ENCODE data around the gene DIPK1B.
A peak's percentile ranks its signal among the peaks of the same experiment; 100 is the strongest.
"Not testable (repeated sequence)": the region's sequence is repeated elsewhere in the genome, so short reads cannot be mapped to it uniquely, and the experiment has no call there.

The DIPK1B gene

DNA sequence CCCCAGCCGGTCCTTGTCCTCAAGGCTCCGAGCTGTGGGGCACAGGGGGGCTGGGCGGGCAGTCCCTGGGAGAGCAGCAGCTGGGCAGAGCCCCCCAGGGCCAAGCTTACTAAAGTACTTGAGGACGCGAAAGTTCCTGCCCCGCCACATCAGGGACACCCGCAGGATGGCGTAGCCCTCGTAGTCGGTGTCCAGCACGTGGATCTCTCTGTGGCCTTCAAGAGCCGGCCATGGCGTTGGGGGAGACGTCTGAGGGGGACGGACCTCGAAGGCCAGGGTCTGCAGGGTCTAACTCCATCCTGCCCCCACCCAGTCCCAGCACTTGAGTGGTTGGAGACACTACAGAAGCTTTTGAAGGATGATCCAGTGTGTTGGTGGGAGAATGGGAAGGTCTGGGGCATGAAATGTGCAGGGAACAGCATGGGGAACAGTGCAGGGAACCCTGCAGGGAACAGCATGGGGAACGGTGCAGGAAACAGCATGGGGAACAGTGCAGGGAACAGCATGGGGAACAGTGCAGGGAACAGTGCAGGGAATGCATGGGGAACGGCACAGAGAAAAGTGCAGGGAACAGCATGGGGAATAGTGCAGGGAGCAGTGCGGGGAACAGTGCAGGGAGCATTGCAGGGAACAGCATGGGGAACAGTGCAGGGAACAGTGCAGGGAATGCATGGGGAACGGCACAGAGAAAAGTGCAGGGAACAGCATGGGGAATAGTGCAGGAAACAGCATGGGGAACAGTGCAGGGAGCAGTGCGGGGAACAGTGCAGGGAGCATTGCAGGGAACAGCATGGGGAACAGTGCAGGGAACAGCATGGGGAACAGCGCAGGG, 43.1 kb downstream of the DIPK1B start:
- not testable (repeated sequence) for DNase-seq

DNA sequence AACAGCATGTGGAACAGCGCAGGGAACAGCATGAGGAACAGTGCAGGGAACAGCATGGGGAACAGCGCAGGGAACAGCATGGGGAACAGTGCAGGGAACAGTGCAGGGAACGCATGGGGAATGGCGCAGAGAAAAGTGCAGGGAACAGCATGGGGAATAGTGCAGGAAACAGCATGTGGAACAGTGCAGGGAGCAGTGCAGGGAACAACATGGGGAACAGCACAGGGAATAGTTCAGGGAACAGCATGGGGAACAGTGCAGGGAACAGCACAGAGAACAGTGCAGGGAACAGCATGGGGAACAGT, 43.7 kb downstream of the DIPK1B start:
- DNase-seq = no peak

DNA sequence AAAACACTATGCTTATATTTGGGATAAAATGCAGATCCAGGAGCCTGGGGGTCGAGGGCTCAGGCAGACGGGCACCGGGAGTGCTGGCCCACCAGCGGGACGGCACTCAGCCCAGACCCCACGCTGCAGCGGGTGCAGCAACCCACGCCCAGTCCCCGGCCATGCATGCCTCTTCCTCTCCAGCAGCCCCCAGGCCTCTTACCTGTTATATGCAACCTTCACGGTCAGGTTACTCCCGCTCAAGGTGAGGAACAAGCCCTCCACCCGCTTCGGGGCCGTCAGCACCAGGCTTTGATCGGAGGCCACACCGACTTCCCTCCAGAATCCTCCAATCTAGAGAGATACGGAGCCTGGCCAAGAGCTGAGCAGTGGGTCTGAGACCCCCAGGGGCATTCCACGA, 44.5 kb downstream of the DIPK1B start:
- DNase-seq = no peak

DNA sequence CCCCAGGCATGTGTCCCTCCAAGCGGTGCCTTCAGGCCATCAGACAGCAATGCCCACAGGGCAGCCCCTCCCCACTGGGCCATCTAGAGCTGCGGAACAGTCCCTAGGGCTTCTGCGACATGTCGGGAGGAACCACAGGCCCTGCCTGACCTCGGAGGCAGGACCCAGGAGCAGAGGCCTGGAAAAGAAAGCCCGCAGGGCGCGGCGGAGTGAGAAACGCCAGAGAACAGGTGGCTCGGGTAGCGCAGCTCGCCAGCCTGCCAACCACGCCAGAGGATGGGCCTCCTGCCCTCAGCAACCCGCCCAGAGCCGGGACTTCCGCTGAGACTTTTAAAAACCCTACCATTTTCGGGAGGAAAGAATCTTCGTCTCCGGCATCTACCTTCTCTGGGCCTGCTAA, 45.0 kb downstream of the DIPK1B start:
- peak in 1 of 2 experiments; percentile 4 for DNase-seq

DNA sequence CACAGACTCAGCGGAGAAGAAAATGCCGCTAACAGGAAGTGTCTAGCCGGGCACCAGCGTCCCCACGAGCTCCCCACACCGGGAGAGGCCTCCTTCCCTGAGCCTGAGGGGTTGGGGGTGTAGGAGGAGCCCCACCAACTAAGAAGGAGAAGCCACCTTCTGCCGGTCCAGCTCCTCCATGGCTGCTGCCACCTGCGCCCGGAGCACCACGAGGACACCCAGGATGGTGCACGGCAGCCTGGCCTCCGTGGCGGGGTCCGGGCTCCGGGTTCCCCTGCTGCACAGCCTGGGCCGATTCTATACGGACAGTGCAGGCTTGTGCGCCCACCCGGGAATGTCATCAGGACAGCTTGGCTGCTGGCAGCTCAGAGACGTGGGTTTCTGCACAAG, 45.4 kb downstream of the DIPK1B start:
- no peak for DNase-seq

DNA sequence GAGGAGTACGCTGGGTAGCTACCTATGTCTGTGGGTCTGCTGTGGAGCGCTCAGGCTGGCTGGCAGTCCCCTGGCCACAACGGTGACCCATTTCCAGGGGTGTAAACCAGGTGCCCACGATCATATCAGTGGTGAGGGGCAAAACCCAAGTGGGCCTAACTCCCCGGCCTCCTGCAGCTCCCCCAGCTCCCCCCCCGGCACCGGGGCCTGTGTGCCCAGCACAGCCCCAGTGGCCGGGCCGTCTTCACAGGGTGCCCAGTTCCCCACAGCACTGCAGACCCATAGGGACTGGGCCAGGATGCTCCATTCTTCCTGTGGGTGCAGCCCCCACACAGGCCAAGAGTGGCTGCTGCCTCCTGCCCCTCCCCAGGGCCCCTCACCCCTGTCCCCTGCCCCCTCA, 46.6 kb downstream of the DIPK1B start:
- DNase-seq = no peak

DNA sequence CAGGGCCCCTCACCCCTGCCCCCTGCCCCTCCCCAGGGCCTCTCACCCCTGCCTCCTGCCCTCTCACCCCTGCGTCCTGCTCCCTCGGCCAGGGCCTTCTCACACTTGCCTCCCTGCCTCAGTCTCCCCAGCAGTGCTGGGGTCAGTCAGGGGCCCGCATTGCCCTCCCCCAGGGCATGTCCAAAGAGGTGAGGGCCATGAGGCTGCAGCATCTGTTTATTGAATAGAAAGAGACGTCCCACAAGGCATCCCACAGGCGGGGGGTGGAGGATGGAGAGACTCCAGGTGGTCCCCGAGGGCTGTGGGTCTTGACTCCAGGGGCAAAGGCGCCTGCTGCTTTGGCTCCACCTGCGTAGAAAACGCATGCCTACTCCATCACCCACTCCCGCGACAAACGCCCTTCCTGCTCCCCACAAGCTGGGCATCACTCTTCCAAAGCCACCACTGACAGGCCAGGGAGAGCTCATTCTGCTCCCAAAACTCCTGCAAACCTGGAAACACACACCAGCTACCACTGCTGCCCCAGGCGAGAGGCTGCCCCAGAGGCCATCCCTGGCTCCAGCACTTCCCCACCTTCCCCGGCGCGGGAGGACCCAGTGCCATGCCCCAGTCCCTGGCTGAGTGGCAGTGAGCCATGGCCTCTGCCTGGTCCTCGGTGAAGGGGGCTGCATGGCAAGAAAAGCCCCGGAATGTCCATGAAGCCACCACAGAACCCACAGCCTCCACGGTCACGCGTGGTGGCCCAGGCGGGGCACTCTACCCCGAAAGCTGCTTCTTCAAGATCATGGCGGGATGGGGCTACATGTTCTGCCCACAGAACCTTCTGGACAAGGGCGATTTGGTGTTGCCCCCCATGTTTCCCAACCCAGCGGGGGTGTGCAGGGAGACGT, 47.3 kb downstream of the DIPK1B start:
- DNase-seq = no peak

DNA sequence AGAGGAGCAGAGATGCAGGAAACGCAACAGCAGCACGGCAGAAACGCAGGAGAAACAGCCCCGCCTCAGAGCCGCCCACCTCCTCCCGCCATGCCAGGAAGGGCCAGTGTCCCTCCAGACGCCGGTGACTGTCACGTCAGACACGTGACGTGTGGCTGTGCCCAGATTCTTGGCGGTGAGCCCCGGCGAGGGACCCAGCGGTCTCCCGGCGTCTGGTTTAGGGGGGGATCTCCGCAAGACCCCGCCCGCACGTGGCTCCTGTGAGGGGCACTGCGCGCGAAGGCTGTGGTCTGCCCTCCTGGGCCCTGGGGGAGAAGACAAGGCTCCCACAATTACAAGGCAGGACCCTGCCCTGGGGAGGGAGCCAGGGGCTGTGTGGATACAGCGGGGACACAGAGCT, 48.1 kb downstream of the DIPK1B start:
- no peak for DNase-seq

DNA sequence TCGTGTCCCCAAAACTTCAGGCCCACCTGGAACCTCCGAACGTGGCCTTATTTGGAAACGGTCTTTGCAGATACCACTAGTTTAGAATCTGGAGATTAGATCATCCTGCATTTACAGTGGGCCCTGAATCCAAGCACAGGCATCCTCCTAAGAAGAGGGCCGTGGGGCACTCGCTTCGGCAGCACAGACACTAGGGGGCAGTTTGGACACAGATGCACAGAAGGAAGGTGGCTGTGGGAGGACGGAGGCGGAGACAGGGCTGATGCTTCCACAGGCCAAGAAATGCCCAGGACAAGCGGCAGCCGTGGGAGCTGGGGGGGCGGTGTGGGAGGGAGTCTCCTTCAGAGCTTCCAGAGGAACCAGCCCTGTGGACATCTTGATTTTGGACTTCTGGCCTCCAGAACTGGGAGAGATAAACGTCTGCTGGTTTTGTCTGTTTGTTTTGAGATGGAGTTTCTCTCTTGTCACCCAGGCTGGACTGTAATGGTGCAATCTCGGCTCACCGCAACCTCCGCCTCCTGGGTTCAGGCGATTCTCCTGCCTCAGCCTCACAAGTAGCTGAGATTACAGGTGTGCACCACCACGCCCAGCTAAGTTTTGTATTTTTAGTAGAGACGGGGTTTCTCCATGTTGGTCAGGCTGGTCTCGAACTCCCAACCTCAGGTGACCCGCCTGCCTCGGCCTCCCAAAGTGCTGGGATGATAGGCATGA, 48.6 kb downstream of the DIPK1B start:
- DNase-seq = peak in 1 of 2 experiments; percentile 25

DNA sequence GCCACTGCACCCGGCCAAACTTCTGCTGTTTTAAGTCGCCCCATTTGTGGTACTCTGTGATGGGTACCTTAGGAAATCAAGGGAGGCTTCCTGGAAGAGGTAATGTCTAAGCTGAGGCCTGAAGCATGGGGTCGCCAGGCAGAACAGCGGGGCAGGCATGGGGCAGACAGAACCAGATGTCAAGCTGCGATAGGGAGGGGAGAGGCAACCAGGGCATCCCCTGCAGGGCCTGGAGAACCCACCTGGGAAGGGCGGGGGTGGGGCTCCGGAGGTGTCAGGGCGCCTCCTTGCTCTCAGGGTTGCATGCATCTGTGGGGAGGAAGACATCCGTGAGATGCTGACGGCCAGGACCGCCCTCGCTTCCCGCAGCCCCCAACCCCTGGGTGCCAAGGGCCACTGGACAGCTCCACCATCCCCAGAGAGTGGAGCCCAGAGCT, 49.2 kb downstream of the DIPK1B start:
- no peak for DNase-seq

DNA sequence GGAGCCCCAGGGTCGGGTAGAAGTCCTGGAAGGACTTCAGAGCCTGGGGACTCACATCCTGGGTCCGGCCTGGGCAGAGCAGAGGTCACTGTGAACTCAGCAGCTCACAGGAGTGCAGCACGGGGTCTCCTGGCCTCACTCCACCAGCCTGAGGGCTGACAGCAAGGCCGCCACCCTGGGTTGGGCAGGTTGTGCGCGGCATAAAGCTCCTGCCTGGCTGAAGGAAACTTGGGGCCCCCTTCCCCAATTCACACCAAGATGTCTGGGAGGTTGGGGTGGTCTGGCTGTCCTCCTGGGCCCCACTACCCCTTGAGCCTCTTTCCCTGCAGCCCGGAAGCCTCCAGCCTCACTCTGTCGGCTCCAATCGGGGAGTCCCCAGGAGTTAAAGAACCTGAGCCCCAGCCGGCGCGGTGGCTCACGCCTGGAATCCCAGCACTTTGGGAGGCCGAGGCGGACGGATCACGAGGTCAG, 49.9 kb downstream of the DIPK1B start:
- DNase-seq = no peak

DNA sequence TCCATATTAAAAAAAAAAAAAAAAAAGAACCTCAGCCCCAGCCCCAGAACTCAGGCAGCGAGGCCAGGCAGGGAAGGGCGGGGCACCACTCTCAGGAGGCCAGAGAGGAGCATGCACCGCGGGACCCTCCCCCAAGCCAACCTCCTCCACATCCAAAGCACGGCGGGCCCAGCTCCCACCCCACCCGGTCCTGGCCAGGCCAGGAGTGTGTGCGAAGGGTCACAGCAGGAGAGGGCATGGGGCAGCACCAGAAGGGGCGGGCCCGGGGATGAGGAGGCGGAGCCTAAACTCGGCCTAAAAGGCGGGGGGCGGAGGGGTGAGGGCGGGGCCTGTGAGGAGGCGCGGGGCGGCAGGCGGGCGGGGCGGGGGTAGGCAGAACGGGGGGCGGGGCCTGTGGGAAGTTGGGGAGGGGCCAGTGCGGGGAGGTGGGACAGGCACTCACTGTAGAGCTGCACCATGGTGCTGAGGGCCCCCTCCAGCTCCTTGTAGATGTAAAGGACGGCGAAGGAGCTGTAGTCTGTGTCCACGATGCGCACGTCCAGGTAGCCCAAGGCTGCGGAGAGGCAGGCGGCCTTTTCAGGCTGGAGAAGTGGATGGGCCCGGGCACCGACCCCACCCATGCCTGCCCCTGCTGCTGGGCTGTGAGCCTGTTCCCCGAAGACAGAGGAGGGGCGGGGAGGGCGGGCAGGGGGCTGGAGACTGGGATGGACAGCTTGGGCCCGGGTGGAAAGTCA, 50.7 kb downstream of the DIPK1B start:
- DNase-seq = no peak

DNA sequence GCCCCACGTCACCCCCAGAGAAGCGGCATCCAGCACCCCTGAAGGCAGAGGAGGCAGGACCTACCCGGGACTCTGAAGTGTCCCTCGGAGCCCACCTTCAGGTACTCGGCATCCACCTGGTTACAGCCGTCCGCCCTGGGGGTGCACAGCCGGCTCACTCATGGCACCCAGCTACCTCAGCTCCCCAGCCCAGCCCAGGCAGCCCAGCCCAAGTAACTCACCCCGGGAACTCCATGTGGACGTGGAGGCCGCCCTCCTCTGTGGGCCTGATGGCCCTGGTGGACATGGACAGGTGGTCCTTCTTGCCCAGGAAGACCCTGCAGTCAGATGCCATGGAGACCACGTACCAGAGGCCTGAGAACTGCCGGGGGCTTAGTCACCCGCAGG, 51.3 kb downstream of the DIPK1B start:
- DNase-seq = no peak

DNA sequence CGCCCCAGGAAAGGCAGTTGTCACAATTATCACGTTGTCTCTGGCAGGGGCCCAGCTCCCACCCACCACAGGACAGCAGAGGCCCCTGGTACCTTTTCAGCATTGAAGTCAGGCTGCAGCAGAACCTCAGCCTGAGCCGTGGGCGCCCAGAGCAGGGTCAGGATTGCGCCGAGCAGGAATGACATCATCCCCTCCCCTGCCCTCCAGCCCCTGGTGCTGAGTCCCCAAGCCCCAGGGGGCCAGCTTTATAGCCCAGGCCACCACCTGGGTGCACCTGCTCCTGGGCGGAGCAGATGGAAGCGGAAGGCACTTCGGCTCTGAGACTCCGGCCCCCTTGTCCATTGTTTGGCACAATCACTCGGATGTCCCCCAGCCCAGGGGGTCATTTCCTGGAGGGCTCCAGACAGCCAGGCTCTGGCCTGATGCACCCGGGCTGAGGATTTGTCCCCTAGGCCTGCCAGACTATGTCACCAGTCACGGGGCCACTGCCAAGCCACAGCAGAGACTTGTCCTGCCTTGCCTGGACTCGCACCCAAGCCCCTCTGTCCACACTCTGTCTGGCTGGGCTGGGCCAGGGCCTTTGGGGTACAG, 52.0 kb downstream of the DIPK1B start, which contains the start of gene LCN15:
Gene LCN15 (minus strand): TSS at position 218 of the 591 bp plus-strand sequence. CDS start 30 bp downstream, at position 188.
- no peak for DNase-seq

DNA sequence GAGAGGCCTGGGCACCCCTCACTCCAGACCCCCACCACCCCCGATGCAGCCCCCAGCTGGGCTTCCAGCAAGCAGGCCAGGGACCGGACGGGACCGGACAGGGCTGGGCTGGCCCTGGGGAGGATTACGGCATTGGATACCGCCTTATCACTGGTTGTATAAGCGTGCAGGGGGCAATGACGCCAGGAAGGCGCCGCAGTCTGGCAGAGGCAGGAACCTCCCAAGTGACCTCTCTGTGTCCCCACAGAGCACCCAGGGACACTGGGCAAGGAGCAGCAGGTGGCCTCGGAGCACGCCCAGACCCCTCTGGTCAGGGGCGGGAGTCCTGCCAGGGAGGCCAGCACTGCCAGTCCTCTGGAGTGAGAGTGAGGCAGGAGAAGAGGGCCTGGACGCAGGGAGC, 52.7 kb downstream of the DIPK1B start:
- DNase-seq = no peak

DNA sequence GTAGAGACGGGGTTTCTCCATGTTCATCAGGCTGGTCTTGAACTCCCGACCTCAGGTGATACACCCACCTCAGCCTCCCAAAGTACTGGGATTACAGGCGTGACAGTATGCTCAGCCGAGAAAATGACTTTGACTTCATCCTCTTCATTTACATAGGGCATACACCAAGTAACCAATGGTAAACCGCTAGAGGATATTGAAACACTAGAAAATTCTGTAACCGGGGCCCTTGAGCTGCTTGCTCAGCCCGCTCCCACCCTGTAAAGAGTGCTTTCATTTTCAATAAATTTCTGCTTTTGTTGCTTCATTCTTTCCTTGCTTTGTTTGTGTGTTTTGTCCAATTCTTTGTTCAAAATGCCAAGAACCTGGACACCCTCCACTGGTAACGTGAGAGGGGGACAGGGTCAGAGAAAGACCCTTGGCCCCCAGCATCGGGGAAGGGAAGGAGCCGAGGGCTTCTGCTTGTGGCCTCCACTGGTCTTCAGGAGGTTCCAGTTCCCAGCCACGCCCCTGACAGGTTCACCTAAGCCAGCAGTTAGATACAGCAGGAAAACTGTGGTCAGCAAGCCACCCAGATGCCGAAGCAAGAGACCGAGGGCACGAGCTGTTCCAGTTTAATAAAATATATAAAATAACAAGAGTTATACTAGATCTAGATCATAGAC, 53.5 kb downstream of the DIPK1B start:
- not testable (repeated sequence) for DNase-seq

DNA sequence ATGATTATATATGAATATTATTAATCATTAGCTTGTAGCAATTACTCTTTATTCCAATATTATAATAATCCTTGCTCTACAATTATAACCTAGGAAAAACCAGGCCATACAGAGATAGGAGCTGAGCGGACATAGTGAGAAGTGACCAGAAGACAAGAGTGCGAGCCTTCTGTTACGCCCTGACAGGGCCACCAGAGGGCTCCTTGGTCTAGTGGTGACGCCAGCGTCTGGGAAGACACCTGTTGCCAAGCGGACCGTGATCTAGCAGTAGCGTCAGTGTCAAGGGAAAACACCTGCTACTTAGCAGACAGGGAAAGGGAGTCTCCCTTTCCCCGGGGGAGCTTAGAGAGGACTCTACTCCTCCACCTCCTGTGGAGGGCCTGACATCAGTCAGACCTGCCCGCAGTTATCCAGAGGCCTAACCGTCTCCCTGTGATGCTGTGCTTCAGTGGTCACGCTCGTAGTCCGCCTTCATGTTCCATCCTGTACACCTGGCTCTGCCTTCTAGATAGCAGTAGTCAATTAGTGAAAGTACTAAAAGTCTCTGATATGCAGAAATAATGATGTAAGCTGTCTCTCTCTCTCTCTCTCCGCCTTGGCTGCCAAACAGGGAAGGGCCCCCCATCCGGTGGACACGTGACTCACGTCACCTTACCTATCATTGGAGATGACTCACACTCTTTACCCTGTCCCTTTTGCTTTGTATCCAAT, 54.2 kb downstream of the DIPK1B start:
- peak in 1 of 2 experiments; percentile 26 for DNase-seq

DNA sequence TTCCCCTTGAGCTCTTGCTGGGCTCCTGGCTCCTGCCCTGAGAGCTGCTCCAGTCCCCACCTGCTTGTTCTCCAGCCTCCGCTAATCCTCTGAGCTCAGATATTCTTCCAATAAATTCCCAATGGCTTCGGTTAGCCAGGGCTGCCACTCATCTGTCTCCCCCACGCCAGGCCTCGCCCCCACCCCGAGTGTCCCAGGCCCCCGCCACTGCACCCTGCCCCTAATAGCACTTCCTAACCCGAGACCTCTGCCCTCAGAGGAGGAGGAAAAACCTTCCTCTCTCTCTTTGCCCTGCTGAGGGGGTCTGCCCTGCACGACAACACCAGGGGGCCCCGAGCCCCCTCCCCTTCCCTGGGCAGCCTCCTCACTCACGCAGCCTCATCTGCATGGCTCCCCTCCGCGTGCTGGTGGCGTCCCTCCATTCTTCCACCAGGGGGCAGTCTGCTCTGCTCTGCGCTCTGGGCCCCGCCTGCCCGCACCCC, 57.4 kb downstream of the DIPK1B start:
- DNase-seq = peak in 1 of 2 experiments; percentile 12

DNA sequence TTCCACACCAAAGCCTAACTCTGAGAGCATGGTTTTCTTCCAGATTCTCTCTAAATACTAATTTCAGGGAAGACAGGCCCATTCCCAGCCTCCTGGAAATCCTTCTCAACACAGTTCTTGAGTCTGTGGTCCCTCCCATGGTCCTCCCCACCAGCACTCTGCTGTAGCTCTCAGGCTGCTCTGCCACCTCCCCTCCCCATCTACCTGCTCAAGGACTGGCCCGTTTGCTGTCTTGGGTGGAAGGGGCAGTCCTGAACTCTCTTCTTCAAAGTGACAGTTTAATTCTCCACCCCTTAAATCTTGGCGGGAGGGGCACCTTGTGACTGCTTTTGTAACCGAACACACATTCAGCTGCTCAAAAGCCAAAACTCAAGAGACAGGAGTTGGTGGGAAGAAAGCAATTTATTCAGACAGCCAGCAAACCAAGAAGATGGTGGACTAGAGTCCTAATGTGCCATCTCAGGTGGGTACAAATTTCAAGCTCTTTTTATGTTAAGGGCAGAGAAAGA, 59.6 kb downstream of the DIPK1B start:
- no peak for DNase-seq

DNA sequence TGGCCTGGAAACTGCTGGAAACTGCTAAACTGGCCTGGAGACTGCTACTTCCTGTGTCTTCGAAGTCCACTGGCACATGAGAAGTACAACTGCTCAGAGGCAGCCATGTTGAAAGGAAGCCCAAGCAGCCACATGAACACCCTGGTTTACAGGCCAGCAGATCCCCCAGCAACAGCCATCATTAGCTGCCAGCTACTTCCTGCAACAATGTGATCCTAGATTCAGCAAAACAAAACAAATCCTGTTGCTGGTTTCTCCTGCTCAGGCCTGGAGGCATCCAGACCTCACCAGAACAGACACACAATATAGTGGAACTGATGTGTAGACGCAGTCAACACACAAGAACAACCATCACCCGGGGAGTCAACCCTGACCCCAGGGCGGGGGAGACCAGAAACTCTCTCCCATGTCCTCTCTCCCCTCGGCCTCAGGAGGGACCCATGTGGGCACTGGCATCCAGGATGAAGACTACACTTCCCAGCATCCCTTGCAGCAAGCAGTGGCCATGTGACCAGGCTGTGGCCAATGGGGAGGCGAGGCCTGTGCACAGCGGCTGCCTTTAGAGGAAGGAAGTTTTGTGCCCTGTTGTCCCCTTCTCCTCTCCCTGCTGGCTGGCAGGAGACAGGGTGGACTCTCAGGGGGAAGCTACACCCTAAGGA, 61.1 kb downstream of the DIPK1B start:
- peak in 1 of 2 experiments; percentile 26 for DNase-seq

All from NCI-H446 (cell line).